ENCODE measurements around the gene NUAK1. TPM values are rescaled to one million over a fixed set of nuclear protein-coding genes. Genes with fewer than 3 reads are reported as not detected.

Gene NUAK1
- total and polyA plus RNA-seq, 2 donors from 2014 or later, result 2.9 to 28.8 TPM

DNA sequence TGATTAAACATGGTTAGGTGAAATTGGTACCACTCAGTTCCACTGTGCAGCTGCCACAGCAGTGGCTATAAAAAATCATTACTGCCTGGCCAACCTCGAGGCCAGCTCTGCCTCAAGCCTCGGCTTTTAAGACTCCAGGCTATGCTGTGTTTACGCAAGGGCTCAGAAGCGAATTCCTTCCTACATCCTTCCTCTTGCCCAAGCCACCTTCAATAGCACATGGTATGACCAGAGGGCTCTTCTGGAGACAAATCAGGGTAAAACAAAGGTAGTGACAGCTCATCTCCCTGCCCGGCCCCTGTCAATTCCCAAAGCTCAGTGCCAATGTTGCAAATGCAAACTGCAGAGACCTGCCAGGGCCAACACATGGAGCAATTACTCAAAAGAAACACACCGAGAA lies 31.9 kb downstream of the NUAK1 start:
- Histone ChIP-seq H3K27ac (ENCODE audit: low read depth in 2 of 2, low read length in 2 of 2) (peak overlapping the region; percentile 7 to 65), H3K4me3 (ENCODE audit: low read length in 3 of 3) (no peak overlapping the region), H3K4me1 (ENCODE audit: control insufficient read depth in 2 of 3, insufficient read depth in 2 of 3, low read depth in 1 of 3, low read length in 3 of 3) (peaks cover 4 to 53% (median 30%) of the 10 kb centered on the region in 3 donors), H3K36me3 (ENCODE audit: control insufficient read depth in 2 of 3, insufficient read depth in 3 of 3, low read length in 3 of 3) (no peaks in the 10 kb centered on the region), H3K27me3 (ENCODE audit: control insufficient read depth, insufficient read depth, low read length) (no peaks in the 10 kb centered on the region), H3K9ac (ENCODE audit: low read length in 3 of 3) (no peak overlapping the region), H3K9me3 (ENCODE audit: control insufficient read depth in 2 of 3, insufficient read depth in 1 of 3, low read length in 3 of 3) (no peaks in the 10 kb centered on the region)
- DNase-seq (no peak), FAIRE-seq (no peak)
- no peak for TF ChIP-seq CTCF (IDR thresholded peaks at IDR 0.05; ENCODE audit: borderline replicate concordance, extremely low read depth, insufficient read depth)
- intact Hi-C loops (cut with DNase I), result no loop called here

- TF ChIP-seq CTCF (IDR thresholded peaks at IDR 0.05; ENCODE audit: borderline replicate concordance, extremely low read depth, insufficient read depth), result no peak
- peaks cover 4 to 53% (median 30%) of the 10 kb centered on the region in 3 donors for H3K4me1 ChIP-seq (ENCODE audit: control insufficient read depth in 2 of 3, insufficient read depth in 2 of 3, low read depth in 1 of 3, low read length in 3 of 3)
- H3K9me3 ChIP-seq (ENCODE audit: control insufficient read depth in 2 of 3, insufficient read depth in 1 of 3, low read length in 3 of 3), result no peaks in the 10 kb centered on the region
- DNase-seq (no peak), FAIRE-seq (no peak)
- H3K27me3 ChIP-seq (ENCODE audit: control insufficient read depth, insufficient read depth, low read length), result no peaks in the 10 kb centered on the region
- no peak overlapping the region for H3K4me3 ChIP-seq (ENCODE audit: low read length in 3 of 3)
- no peak overlapping the region for H3K9ac ChIP-seq (ENCODE audit: low read length in 3 of 3)
- peak overlapping the region in 1 of 2 donors; percentile 54 for H3K27ac ChIP-seq (ENCODE audit: low read depth in 2 of 2, low read length in 2 of 2)
- intact Hi-C loops (cut with DNase I), result no loop called here
- H3K36me3 ChIP-seq (ENCODE audit: control insufficient read depth in 2 of 3, insufficient read depth in 3 of 3, low read length in 3 of 3), result no peaks in the 10 kb centered on the region
Measured at GRCh38 chr12:106106061-106106566, 32.6 kb downstream of the NUAK1 start.

- Histone ChIP-seq H3K4me1 (ENCODE audit: control insufficient read depth in 2 of 3, insufficient read depth in 2 of 3, low read depth in 1 of 3, low read length in 3 of 3) (peaks cover 2 to 19% (median 4%) of the 10 kb centered on the region in 3 donors), H3K9ac (ENCODE audit: low read length in 3 of 3) (no peak overlapping the region), H3K27me3 (ENCODE audit: control insufficient read depth, insufficient read depth, low read length) (no peaks in the 10 kb centered on the region), H3K36me3 (ENCODE audit: control insufficient read depth in 2 of 3, insufficient read depth in 3 of 3, low read length in 3 of 3) (no peaks in the 10 kb centered on the region), H3K27ac (ENCODE audit: low read depth in 2 of 2, low read length in 2 of 2) (no peak overlapping the region), H3K4me3 (ENCODE audit: low read length in 3 of 3) (no peak overlapping the region), H3K9me3 (ENCODE audit: control insufficient read depth in 2 of 3, insufficient read depth in 1 of 3, low read length in 3 of 3) (no peaks in the 10 kb centered on the region)
- intact Hi-C loops (cut with DNase I), result no loop called here
- TF ChIP-seq CTCF (IDR thresholded peaks at IDR 0.05; ENCODE audit: borderline replicate concordance, extremely low read depth, insufficient read depth), result no peak
- FAIRE-seq (no peak), DNase-seq (peak in 2 of 5 donors; percentile 53 to 58)
Measured at GRCh38 chr12:106101803-106102202, 37.0 kb downstream of the NUAK1 start.

GRCh38 chr12:106098691-106099200 lies 40.0 kb downstream of the NUAK1 start:
- TF ChIP-seq CTCF (IDR thresholded peaks at IDR 0.05; ENCODE audit: borderline replicate concordance, extremely low read depth, insufficient read depth), result no peak
- Histone ChIP-seq H3K9me3 (ENCODE audit: control insufficient read depth in 2 of 3, insufficient read depth in 1 of 3, low read length in 3 of 3) (no peaks in the 10 kb centered on the region), H3K27ac (ENCODE audit: low read depth in 2 of 2, low read length in 2 of 2) (no peak overlapping the region), H3K4me3 (ENCODE audit: low read length in 3 of 3) (no peak overlapping the region), H3K27me3 (ENCODE audit: control insufficient read depth, insufficient read depth, low read length) (no peaks in the 10 kb centered on the region), H3K36me3 (ENCODE audit: control insufficient read depth in 2 of 3, insufficient read depth in 3 of 3, low read length in 3 of 3) (no peaks in the 10 kb centered on the region), H3K9ac (ENCODE audit: low read length in 3 of 3) (no peak overlapping the region), H3K4me1 (ENCODE audit: control insufficient read depth in 2 of 3, insufficient read depth in 2 of 3, low read depth in 1 of 3, low read length in 3 of 3) (peaks cover 0 to 21% (median 6%) of the 10 kb centered on the region in 3 donors)
- FAIRE-seq (no peak), DNase-seq (peak in 1 of 5 donors; percentile 16)
- intact Hi-C loops (cut with DNase I), result no loop called here
